ENCODE data around the gene EMILIN1. TPM values are rescaled to one million over a fixed set of nuclear protein-coding genes. Genes with fewer than 3 reads are reported as not detected.
"Not testable (repeated sequence)": the region's sequence is repeated elsewhere in the genome, so short reads cannot be mapped to it uniquely, and the experiment has no call there.

The EMILIN1 gene
- total RNA-seq, 1 experiment from 2014 or later = 0.07 TPM

- in situ Hi-C loops (cut with HindIII; ENCODE audit: low pct_unique_long_range_greater_than_20kb, low sequenced_read_pairs) = no loop called here
- DNase-seq (ENCODE audit: low read depth) = no peak
Measured at GRCh38 chr2:27100036-27100435, 21.6 kb downstream of the EMILIN1 start.

GRCh38 chr2:27102329-27102728, 23.9 kb downstream of the EMILIN1 start:
- no peak for DNase-seq (ENCODE audit: low read depth)
- in situ Hi-C loops (cut with HindIII; ENCODE audit: low pct_unique_long_range_greater_than_20kb, low sequenced_read_pairs) = no loop called here

- no peak for DNase-seq (ENCODE audit: low read depth)
- in situ Hi-C loops (cut with HindIII; ENCODE audit: low pct_unique_long_range_greater_than_20kb, low sequenced_read_pairs) = no loop called here
Measured at GRCh38 chr2:27105981-27106380, 27.6 kb downstream of the EMILIN1 start.

- in situ Hi-C loops (cut with HindIII; ENCODE audit: low pct_unique_long_range_greater_than_20kb, low sequenced_read_pairs) = no loop called here
- no peak for DNase-seq (ENCODE audit: low read depth)
Measured at GRCh38 chr2:27108221-27108620, 29.8 kb downstream of the EMILIN1 start.

- DNase-seq (ENCODE audit: low read depth) = no peak
- in situ Hi-C loops (cut with HindIII; ENCODE audit: low pct_unique_long_range_greater_than_20kb, low sequenced_read_pairs) = no loop called here
Measured at GRCh38 chr2:27109083-27109482, 30.7 kb downstream of the EMILIN1 start.

GRCh38 chr2:27110603-27111352, 32.4 kb downstream of the EMILIN1 start:
- DNase-seq (ENCODE audit: low read depth); in situ Hi-C loops (cut with HindIII; ENCODE audit: low pct_unique_long_range_greater_than_20kb, low sequenced_read_pairs): not testable (repeated sequence)

DNA sequence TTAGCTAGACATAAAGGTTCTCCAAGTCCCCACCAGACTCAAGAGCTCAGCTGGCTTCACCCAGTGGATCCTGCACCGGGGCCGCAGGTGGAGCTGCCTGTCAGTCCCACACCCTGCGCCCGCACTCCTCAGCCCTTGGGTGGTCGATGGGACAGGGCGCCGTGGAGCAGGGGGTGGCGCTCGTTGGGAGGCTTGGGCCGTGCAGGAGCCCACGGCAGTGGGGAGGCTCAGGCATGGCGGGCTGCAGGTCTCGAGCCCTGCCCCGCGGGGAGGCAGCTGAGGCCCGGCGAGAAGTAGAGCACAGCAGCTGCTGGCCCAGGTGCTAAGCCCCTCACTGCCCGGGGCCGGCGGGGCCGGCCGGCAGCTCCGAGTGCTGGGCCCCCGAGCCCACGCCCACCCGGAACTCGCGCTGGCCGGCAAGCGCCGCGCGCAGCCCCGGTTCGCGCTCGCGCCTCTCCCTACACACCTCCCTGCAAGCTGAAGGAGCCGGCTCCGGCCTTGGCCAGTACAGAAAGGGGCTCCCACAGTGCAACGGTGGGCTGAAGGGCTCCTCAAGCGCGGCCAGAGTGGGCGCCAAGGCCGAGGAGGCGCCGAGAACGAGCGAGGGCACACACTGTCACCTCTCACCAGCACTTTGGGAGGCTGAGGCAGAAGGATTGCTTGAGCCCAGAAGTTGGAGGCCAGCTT, 33.1 kb downstream of the EMILIN1 start:
- DNase-seq (ENCODE audit: low read depth) = not testable (repeated sequence)

GRCh38 chr2:27115519-27115918, 37.1 kb downstream of the EMILIN1 start:
- in situ Hi-C loops (cut with HindIII; ENCODE audit: low pct_unique_long_range_greater_than_20kb, low sequenced_read_pairs) = no loop called here

More for the DNA sequence above, 33.1 kb downstream of the EMILIN1 start:
- in situ Hi-C loops (cut with HindIII; ENCODE audit: low pct_unique_long_range_greater_than_20kb, low sequenced_read_pairs) = not testable (repeated sequence)

DNA sequence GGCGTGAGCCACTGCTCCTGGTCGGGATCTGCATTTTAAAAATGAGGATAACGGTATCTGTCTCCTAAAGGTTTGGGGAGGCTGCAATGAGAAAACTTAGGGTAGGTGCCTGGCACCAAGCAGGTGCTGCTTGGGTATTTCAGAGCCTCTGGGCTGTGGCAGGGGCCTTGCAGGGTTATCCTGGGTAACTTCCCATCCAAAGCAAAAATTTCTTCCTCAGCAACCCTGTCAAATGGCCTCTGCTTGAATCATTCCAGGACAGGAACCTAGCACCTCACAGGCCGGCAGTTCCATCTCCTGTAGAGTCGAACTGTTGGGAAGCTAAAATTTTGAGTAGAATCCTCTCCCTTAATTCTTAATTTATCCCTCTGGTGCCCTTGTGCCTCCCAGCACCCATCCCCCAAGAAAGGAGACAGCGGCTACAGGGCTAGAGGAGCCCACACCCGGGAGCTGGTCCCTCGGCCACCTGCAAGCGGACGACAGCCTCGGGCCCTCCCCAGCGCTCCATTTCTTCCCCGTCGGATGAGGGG, 39.6 kb downstream of the EMILIN1 start:
- in situ Hi-C loops (cut with HindIII; ENCODE audit: low pct_unique_long_range_greater_than_20kb, low sequenced_read_pairs) = no loop called here
- DNase-seq (ENCODE audit: low read depth) = no peak

More at GRCh38 chr2:27115519-27115918, 37.1 kb downstream of the EMILIN1 start:
- DNase-seq (ENCODE audit: low read depth) = no peak

- in situ Hi-C loops (cut with HindIII; ENCODE audit: low pct_unique_long_range_greater_than_20kb, low sequenced_read_pairs) = no loop called here
- no peak for DNase-seq (ENCODE audit: low read depth)
Measured at GRCh38 chr2:27118525-27119329, 40.3 kb downstream of the EMILIN1 start, which contains the start of gene CGREF1. Gene CGREF1, minus strand, starts transcription at chr2:27119128. Its CDS starts 14,762 bp downstream, at chr2:27104366.

GRCh38 chr2:27119330-27119670, 40.9 kb downstream of the EMILIN1 start:
- DNase-seq (ENCODE audit: low read depth); in situ Hi-C loops (cut with HindIII; ENCODE audit: low pct_unique_long_range_greater_than_20kb, low sequenced_read_pairs): not testable (repeated sequence)

DNA sequence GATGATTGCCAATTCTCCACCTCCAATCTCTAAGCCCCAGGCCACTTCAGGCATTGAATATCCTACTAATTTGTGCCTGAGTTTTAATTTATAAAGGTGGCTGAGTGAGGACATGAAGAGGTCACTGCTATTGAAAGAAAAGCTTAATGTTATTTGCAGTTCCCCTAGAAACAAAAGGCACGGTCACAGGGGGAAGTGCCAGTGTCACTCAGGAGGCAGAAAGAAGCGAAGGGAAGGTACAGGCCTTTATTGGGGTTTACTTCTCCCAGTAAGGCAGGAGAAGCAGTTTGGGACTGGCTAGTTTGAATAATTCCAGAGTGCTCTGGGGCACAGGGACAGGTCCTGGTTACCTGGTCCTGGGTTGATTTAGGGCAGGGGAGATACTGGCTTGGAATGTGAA, 43.5 kb downstream of the EMILIN1 start:
- in situ Hi-C loops (cut with HindIII; ENCODE audit: low pct_unique_long_range_greater_than_20kb, low sequenced_read_pairs) = no loop called here
- no peak for DNase-seq (ENCODE audit: low read depth)

GRCh38 chr2:27122791-27123190, 44.4 kb downstream of the EMILIN1 start:
- in situ Hi-C loops (cut with HindIII; ENCODE audit: low pct_unique_long_range_greater_than_20kb, low sequenced_read_pairs) = no loop called here
- no peak for DNase-seq (ENCODE audit: low read depth)

DNA sequence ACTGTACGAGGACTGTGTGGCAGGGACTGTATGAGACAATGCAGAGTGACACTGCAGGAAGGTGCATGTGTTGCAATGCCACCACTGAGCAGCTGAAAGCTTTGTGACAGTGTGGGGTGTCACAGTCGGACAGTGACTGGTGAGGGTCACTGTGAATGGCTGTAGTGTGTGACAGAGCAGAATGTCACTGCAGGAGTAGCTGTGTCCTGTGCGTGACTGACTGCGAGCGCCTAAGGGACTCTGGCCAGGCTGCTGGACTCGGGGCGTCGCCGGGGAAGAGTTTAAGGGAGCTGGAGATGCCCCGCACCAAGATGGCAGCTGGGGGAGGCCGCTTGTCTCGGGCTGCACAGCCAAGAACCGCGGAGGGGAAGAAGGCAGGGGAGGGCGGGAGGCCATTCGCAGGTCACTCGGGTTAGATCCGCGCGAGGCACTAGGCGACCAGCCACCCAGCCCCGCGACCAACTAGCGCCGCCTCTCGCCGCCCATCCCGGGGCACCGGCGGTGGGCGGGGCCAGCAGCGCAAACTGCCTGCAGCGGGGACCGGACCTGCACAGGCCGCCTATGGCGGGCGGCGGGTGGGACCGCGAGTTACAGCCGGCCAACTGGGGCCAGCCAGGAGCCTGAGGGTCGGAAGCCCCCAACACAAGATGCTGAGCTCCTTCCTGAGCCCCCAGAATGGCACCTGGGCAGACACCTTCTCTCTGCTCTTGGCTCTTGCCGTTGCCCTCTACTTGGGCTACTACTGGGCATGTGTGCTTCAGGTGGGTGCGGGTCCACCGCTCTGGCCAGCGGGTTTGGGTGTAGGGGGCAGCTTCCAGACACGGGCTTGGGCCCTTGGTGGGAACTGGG, 45.1 kb downstream of the EMILIN1 start, which contains the start of gene ABHD1:
Gene ABHD1, plus strand, starts transcription at position 514 of the 849 bp plus-strand sequence. Its CDS starts 134 bp downstream, at position 648.
- in situ Hi-C loops (cut with HindIII; ENCODE audit: low pct_unique_long_range_greater_than_20kb, low sequenced_read_pairs) = no loop called here

GRCh38 chr2:27125104-27125503, 46.7 kb downstream of the EMILIN1 start:
- in situ Hi-C loops (cut with HindIII; ENCODE audit: low pct_unique_long_range_greater_than_20kb, low sequenced_read_pairs) = no loop called here
- no peak for DNase-seq (ENCODE audit: low read depth)

More for the DNA sequence above, 45.1 kb downstream of the EMILIN1 start, which contains the start of gene ABHD1:
- DNase-seq (ENCODE audit: low read depth) = peak; percentile 41

GRCh38 chr2:27126252-27126710, 47.9 kb downstream of the EMILIN1 start:
- DNase-seq (ENCODE audit: low read depth) = no peak
- in situ Hi-C loops (cut with HindIII; ENCODE audit: low pct_unique_long_range_greater_than_20kb, low sequenced_read_pairs) = no loop called here

DNA sequence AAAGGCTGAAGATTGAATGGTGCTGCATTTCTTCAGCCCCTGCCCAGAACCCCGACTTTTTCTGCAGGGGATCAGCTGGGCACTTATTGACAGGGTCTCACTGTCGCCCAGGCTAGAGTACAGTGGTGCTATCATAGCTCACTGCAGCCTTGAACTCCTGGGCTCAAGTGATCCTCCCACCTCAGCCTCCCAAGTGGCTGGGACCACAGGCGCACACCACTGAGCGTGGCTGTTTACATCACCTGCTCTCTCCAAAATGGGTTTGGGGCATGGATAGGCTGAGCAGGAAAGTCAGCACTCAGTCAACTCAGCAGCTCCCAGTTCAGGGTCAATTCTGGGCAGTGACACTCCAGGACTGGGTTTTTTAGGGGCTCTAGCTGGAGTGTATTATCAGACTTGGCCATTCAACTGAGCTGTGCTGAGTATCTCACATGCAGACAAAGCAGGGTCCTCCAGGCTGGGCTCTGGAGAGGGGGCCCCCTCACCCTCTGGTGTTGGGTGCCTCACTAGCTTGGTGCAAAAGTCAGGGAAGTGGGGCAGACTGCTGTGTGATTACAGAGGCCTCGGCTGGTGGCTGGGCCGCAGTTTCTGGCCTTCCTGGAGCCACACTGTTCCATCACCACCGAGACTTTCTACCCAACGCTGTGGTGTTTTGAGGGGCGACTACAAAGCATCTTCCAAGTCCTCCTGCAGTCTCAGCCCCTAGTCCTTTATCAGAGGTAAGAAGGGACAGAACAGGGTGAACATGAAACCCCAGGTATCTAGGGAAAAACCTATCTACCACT, 49.7 kb downstream of the EMILIN1 start:
- DNase-seq (ENCODE audit: low read depth) = no peak
- in situ Hi-C loops (cut with HindIII; ENCODE audit: low pct_unique_long_range_greater_than_20kb, low sequenced_read_pairs) = no loop called here
